GM23338 (cell line): ENCODE results near the gene UGT2B15.
"Not testable (repeated sequence)": the region's sequence is repeated elsewhere in the genome, so short reads cannot be mapped to it uniquely, and the experiment has no call there.

Source experiments
- CTCF ChIP-seq, 2 experiments: fragments of 200-600 bp in 1 of 2; sonication (generic) in 1 of 2; conservative IDR thresholded peaks; 2 replicates each; pipeline versions ENCODE4 v1.5.1 to v1.6.1; 2016 to 2017; ENCODE audit warnings: antibody characterized with exemption in 2 of 2, low read depth in 2 of 2, mild to moderate bottlenecking in 2 of 2, moderate library complexity in 1 of 2
- ETS1 ChIP-seq: IDR thresholded peaks from 2 replicates; pipeline ENCODE4 v1.6.1; 2016; ENCODE audit warnings: antibody characterized with exemption
- EZH2 ChIP-seq: fragments of 200-600 bp; sonication (generic); IDR thresholded peaks from one replicate; pipeline ENCODE4 v1.8.0; 2017; ENCODE audit warnings: antibody characterized with exemption, mild to moderate bottlenecking, low read depth; ENCODE audit not compliant: unreplicated experiment

- TF ChIP-seq EZH2; ETS1; CTCF (conservative IDR thresholded peaks at IDR 0.05; ENCODE audit: low read depth in 2 of 2): not testable (repeated sequence)
Observed at GRCh38 chr4:68670479-68670939, at the start of gene UGT2B15.
